ENCODE results near the gene TPBGL.

TPBGL gene

GRCh38 chr11:75280770-75281468 is 40.3 kb downstream of the TPBGL start:
- no peak for TF ChIP-seq CTCF (IDR thresholded peaks at IDR 0.05; ENCODE audit: low read depth, low read length)
- H3K4me3 ChIP-seq (ENCODE audit: low read depth, low read length): no peak overlapping the region

- no peak overlapping the region for H3K4me3 ChIP-seq (ENCODE audit: low read depth, low read length)
- no peak for TF ChIP-seq CTCF (IDR thresholded peaks at IDR 0.05; ENCODE audit: low read depth, low read length)
Observed at GRCh38 chr11:75281469-75282095, 41.0 kb downstream of the TPBGL start.

GRCh38 chr11:75283391-75283931 is 42.9 kb downstream of the TPBGL start:
- TF ChIP-seq CTCF (IDR thresholded peaks at IDR 0.05; ENCODE audit: low read depth, low read length): no peak

GRCh38 chr11:75285776-75286360 is 45.3 kb downstream of the TPBGL start:
- no peak overlapping the region for H3K4me3 ChIP-seq (ENCODE audit: low read depth, low read length)
- no peak for TF ChIP-seq CTCF (IDR thresholded peaks at IDR 0.05; ENCODE audit: low read depth, low read length)

More at GRCh38 chr11:75283391-75283931, 42.9 kb downstream of the TPBGL start:
- H3K4me3 ChIP-seq (ENCODE audit: low read depth, low read length): no peak overlapping the region

- H3K4me3 ChIP-seq (ENCODE audit: low read depth, low read length): no peak overlapping the region
- TF ChIP-seq CTCF (IDR thresholded peaks at IDR 0.05; ENCODE audit: low read depth, low read length): no peak
Observed at GRCh38 chr11:75286826-75287465, 46.4 kb downstream of the TPBGL start.

- no peak for TF ChIP-seq CTCF (IDR thresholded peaks at IDR 0.05; ENCODE audit: low read depth, low read length)
- no peak overlapping the region for H3K4me3 ChIP-seq (ENCODE audit: low read depth, low read length)
Observed at GRCh38 chr11:75287579-75287978, 47.0 kb downstream of the TPBGL start.

GRCh38 chr11:75289511-75289760 is 48.9 kb downstream of the TPBGL start:
- TF ChIP-seq CTCF (IDR thresholded peaks at IDR 0.05; ENCODE audit: low read depth, low read length): no peak
- H3K4me3 ChIP-seq (ENCODE audit: low read depth, low read length): no peak overlapping the region

Data from WI38 (cell line).